ENCODE data around the gene FANCL.

DNA sequence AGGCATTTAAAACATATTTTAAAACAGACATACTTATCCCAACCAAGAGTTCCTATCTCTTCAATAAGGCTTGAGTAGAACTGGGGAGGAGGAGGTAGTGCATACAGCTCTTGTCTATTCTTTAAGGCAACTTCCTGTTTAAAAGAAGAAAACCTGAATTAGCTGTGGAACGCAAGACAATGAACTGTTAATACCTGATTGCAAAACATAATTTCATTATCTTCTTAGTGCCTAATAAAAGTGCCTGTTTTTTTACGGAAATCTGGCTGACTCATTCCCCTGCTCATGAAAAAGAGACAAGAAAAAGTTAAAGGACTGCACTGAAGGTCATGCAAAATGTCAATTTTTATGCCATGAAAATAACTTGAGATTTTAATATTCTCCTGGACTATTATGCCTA, 19.2 kb downstream of the FANCL start:
- TF ChIP-seq, protein P1, sequence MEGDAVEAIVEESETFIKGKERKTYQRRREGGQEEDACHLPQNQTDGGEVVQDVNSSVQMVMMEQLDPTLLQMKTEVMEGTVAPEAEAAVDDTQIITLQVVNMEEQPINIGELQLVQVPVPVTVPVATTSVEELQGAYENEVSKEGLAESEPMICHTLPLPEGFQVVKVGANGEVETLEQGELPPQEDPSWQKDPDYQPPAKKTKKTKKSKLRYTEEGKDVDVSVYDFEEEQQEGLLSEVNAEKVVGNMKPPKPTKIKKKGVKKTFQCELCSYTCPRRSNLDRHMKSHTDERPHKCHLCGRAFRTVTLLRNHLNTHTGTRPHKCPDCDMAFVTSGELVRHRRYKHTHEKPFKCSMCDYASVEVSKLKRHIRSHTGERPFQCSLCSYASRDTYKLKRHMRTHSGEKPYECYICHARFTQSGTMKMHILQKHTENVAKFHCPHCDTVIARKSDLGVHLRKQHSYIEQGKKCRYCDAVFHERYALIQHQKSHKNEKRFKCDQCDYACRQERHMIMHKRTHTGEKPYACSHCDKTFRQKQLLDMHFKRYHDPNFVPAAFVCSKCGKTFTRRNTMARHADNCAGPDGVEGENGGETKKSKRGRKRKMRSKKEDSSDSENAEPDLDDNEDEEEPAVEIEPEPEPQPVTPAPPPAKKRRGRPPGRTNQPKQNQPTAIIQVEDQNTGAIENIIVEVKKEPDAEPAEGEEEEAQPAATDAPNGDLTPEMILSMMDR (IDR thresholded peaks at IDR 0.05) = no peak
- TF ChIP-seq POLR2A (IDR thresholded peaks at IDR 0.05) = no peak
- no peak for TF ChIP-seq POLR2AphosphoS5 (IDR thresholded peaks at IDR 0.05)
